GM19351 (cell line): ENCODE results near the gene FBXO45.
"Not testable (repeated sequence)": the region's sequence is repeated elsewhere in the genome, so short reads cannot be mapped to it uniquely, and the experiment has no call there.

Experiments used
- ATAC-seq: cut with Tn5 transposase; IDR thresholded peaks from one replicate; pipeline ENCODE4 v1.9.1; 2021; ENCODE audit warnings: mild to moderate bottlenecking, moderate library complexity; ENCODE audit not compliant: unreplicated experiment

The FBXO45 gene, protein sequence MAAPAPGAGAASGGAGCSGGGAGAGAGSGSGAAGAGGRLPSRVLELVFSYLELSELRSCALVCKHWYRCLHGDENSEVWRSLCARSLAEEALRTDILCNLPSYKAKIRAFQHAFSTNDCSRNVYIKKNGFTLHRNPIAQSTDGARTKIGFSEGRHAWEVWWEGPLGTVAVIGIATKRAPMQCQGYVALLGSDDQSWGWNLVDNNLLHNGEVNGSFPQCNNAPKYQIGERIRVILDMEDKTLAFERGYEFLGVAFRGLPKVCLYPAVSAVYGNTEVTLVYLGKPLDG

GRCh38 chr3:196568246-196569002 lies at the start of gene FBXO45, which contains the start of gene WDR53:
FBXO45 (plus strand) TSS chr3:196568660; CDS start chr3:196568985, 325 bp downstream.
WDR53 (minus strand) TSS chr3:196568554; CDS start chr3:196561475, 7,079 bp downstream.
- peak; percentile 89 for ATAC-seq

DNA sequence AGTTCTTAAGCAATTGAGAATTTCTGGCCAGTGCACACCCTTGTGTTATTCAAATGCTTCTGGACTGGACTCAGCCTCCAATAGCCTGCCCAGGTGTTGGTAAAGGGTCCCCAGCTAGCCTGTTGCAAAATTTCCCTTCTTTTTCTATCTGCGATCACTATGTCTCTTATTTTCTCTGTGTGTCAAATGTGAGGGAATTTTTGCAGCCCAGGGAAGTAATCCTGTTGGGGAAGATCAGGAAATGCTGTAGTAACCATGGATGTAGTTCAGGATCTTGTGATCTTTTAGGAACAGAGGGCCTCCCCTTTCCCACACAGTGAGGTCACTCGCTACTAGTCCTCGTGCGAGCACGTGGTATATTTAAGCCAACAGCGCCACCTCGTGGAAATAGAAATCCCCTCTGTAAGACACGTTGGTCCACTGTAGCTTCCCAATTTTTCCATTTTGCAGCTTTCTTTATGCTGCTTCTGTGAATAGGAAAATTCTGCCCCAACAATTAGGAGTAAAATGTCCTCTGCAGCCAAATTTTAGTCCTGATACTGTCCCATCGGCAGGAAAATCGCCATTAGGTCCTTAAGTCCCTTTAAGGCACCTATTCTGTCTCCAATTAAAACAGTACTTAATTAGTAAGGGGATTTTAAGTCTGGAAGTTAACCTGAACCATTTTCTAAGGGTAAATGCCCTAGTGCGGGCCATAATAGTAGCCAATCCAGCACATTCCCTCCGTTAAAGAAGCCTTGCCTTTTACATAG lies 49.3 kb upstream of the FBXO45 start:
- ATAC-seq, result no peak

- ATAC-seq, result no peak
These were observed 48.8 kb upstream of the FBXO45 start for GRCh38 chr3:196519718-196520082.

DNA sequence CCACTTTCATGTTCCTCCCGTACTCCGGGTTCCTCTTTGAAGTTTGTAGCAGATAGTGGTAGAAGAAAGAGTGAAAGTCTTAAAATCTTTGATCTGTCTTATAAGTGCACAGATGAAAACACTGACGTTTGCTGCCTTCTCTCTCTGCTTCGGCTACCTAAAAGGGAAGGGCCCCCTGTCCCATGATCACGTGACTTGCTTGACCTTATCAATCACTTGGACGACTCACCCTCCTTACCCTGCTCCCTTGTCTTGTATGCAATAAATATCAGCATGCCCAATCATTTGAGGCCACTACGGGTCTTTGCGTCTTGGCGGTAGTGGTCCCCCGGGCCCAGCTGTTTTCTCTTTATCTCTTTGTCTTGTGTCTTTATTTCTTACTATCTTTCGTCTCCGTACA lies 47.2 kb upstream of the FBXO45 start:
- not testable (repeated sequence) for ATAC-seq

GRCh38 chr3:196523841-196524240 lies 44.6 kb upstream of the FBXO45 start:
- ATAC-seq, result no peak

DNA sequence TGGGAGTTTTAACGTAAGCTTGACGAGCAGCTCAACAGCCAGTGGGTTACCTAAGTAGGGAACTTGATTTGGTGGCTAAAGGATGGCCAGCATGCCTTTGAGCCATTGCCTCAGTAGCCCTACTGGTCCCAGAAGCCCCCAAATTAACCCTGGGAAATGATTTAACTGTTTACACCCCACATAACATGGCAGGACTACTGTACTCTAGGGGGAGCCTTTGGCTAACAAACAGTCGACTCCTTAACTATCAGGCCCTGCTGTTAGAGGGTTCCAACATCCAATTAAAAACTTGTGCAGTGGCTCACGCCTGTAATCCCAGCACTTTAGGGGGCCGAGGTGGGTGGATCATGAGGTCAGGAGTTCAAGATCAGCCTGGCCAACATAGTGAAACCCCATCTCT lies 43.9 kb upstream of the FBXO45 start:
- ATAC-seq, result no peak

DNA sequence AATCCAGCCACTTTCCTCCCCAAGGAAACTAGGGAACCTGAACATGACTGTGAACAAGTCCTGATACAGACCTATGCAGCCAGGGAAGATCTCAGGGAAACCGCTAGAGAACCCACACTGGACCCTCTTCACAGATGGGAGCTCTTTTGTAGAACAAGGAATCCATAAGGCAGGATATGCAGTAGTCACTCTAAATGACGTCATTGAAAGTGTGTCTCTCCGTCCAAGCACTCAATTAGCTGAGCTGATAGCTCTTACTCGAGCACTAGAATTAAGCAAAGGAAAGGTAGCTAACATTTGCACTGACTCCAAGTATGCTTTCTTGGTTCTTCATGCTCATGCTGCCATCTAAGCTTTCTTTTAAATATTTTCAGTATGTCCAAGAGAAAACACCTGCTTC lies 43.3 kb upstream of the FBXO45 start:
- no peak for ATAC-seq

- ATAC-seq, result peak; percentile 68
These were observed 39.7 kb upstream of the FBXO45 start for GRCh38 chr3:196528639-196529233.

GRCh38 chr3:196531418-196531817 lies 37.0 kb upstream of the FBXO45 start:
- no peak for ATAC-seq

DNA sequence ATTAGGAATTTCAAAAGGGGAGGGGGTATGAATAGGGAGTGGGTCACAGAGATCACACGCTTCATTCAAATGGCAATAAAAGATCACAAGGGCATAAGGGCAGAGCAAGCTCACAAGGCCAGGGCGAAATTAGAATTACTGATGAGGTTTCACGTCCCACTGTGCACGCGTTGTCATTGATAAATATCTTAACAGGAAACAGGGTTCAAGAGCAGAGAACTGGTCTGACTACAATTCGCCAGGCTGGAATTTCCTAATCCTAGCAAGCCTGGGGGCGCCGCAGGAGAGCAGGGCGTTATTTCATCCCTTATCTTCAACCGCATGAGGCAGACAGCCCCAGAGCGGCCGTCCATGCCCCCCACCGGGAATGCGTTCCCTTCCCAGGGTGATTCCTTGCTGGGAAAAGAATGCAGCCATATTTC lies 35.2 kb upstream of the FBXO45 start:
- no peak for ATAC-seq

DNA sequence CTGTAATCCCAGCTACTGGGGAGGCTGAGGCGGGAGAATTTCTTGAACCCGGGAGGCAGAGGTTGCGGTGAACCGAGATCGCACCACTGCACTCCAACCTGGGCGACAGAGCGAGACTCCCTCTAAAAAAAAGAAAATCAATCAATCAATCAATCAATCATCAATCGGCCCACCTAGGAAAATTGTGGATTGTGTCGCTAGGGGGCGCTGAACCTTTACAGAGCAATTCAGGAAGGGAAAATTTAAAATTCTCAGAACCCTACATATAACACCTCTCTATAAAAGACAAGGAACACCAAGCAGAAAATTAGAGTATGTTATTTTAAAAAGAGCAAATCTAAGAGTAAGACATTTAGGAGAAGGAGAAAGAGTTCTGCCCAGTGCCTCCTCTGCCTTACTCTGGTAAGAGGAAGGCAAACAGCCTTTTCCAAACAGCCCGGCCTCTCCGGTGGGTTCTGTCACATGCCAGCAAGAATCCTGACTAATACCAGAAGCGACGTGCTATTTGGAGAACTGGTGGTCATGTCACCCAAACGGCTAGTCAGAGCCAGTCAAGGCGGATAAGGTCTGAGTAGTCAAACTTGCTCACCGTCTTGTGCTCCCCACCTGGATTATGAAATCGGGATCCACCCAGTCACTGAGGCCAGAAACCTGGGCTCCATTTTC lies 31.0 kb upstream of the FBXO45 start:
- no peak for ATAC-seq

DNA sequence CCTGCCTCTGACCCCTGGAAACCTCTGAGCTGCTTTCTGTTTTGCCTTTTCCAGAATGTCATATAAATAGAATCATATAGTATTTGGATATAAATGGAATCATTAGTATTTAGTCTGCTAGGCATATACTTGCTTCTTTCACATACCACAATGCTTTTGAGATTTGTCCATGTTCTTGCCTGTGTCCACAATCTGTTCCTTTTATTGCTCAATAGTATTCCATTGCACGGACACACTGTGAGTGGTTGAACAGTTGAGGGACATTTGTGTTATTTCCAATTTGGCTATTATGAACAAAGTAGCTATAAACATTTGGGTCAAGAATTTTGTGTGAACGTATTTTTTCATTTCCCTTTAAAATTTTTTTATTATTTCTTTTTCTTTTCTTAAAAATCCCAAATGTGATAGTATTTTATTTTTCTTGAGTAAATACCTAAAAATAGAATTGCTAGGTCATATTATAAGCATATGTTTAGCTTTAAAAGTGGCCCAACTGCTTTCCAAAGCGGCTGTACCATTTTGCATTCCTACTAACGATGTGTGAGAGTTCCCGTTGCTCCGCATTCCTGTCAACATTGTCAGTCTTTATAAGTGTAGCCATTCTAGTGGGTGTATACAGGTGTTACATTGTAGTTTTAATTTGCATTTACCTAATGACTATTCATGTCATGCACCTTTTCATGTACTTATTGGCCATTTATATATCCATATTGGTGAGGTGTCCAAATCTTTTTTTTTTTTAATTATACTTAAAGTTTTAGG lies 26.6 kb upstream of the FBXO45 start:
- ATAC-seq, result no peak

DNA sequence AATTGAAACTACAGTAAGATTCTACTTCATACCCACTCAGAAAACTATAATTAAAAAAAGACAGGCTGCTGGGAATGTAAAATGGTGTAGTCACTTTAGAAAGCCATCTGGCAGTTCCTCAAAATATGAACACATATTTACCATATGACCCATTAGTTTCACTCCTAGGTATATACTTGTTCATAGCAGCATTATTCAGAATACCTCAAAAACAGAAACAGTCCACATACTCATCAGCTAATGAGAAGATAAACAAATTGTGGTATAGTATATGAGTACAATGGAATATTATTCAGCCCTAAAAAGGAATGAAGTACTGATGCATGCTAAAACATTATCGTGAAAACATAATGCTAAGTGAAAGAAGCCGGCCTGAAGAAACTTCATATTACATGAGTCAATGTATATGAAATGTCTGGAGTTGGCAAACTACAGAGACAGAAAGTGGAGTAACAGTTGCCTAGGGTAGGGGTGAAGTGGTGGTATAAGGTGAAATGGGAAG lies 23.9 kb upstream of the FBXO45 start:
- no peak for ATAC-seq

GRCh38 chr3:196546537-196546936 lies 21.9 kb upstream of the FBXO45 start:
- no peak for ATAC-seq

- no peak for ATAC-seq
These were observed 21.4 kb upstream of the FBXO45 start for GRCh38 chr3:196547067-196547466.

- not testable (repeated sequence) for ATAC-seq
These were observed 19.1 kb upstream of the FBXO45 start for GRCh38 chr3:196549312-196549711.

DNA sequence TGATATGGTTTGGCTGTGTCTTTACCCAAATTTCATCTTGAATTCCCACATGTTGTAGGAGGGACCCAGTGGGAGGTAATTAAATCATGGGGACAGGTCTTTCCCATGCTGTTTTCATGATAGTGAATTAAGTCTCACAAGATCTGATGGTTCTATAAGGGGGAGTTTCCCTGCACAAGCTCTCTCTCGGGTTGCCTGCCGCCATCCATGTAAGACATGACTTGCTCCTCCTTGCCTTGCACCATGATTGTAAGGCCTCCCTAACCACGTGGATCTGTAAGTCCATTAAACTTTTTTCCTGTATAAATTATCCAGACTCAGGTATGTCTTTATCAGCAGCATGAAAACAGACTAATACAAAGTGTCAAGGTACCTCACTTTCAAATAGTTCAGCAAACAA lies 18.3 kb upstream of the FBXO45 start:
- ATAC-seq, result not testable (repeated sequence)

DNA sequence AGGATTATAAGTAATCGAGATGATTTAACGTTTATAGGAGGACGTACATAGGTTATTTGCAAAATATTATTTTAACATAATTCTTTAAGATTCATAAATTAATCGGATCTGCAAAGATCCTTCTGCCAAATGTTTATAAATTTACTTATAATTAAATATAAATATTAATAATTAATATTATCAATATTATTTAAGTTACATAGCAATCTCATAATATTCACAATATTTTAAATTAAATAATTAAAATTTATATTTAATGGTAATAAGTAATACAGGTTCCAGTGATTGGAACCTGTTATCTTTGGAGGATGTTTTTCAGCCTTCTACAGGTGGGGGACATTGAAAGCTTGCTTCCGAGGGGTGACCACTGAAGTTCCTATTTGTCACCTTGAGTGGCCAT lies 16.2 kb upstream of the FBXO45 start:
- ATAC-seq, result no peak

DNA sequence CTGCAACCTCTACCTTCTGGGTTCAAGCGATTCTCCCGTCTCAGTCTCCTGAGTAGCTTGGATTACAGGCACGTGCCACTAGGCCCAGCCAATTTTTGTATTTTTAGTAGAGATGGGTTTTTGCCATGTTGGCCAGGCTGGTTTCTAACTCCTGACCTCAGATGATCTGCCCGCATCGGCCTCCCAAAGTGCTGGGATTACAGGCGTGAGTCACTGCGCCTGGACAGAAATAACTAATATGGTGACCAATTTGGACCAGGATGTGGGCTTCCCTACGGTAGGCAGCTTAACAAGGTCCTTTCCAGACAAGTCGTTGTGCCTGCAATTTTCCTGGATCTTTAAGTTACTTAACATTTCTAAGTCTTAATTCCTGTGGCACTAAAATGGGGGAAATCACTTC lies 14.9 kb upstream of the FBXO45 start:
- ATAC-seq, result no peak

DNA sequence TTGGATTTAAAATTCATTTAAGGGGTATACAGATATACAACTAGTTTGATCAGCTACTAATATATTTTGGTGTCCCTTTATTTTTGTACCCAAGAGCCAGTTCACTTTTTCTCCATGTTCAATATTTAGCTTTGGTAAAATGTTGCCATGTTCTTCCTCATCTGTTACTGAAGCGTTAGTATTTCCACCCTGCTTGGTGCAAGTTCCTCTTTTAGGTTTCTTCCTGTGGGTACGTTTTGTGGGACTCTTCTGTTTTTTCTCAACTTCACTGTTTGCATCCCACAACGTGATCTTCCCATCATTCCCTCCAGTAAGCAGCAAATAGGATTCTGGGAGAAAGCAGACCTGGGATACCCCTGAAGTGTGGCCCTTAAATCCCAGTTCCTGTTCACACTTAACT lies 14.3 kb upstream of the FBXO45 start:
- no peak for ATAC-seq
